Measurements from ENCODE around the gene NXPH4.

GRCh38 chr12:57270966-57271470 is 54.4 kb downstream of the NXPH4 start:
- no peak for TF ChIP-seq CREB1 (IDR thresholded peaks at IDR 0.05; ENCODE audit: low read depth)
- TF ChIP-seq TCF12 (IDR thresholded peaks at IDR 0.05; ENCODE audit: low read depth) = no peak
- no peak for TF ChIP-seq RAD21 (IDR thresholded peaks at IDR 0.05; ENCODE audit: low read depth)
- TF ChIP-seq CEBPB (IDR thresholded peaks at IDR 0.05) = no peak
- no peak for TF ChIP-seq REST (IDR thresholded peaks at IDR 0.05; ENCODE audit: low read depth)
- no peak for TF ChIP-seq EP300 (IDR thresholded peaks at IDR 0.05; ENCODE audit: borderline replicate concordance)
- TF ChIP-seq TAF1 (IDR thresholded peaks at IDR 0.05; ENCODE audit: low read depth) = no peak
